ENCODE measurements around the gene APC2. TPM values are rescaled to one million over a fixed set of nuclear protein-coding genes. Genes with fewer than 3 reads are reported as not detected.

Gene APC2
- total and polyA plus RNA-seq, 8 donors, result 0.06 to 1.4 (median 0.68) TPM

DNA sequence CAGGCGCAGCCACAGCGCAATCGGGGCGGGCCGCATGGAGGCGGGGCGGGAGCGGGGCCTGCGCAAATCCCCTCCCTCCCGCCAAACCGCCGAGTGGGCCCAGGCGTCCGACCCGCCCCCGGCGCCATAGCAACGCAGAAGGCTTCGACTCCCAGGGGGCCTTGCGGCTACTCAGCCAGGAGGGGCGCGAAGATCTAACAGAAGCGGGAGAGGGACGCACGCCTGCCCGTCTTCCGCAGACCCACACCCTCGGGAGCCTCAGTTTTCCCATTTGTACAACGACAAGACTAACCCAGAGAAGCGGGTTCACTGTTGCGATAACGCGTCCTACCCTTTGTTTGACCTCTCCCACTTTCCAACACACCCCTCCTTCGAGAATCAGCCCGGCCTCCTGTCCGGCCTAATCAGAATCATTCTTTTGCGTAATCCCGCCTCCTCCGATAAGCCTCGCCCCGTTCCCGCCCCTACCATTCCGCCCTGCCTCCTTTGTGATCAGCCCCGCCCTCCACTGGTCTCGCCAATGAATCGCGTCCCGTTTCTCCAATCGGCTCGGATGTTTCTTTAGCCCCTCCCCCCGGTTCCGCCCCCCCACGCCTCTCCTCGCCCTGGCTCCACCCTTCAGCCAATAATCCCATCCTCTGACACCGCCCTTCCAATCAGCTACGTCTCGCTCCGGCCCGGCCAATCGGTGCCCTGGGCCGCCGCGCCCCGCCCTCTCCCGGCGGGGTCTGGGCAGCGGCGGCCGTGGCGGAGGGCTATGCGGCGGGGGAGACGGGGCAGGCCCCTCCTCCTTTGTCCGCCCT, 40.6 kb downstream of the APC2 start, which contains the start of gene PCSK4:
PCSK4 (minus strand) TSS at position 40 of the 803 bp plus-strand sequence; CDS start at position 36, 4 bp downstream.
- TF ChIP-seq, protein P1, sequence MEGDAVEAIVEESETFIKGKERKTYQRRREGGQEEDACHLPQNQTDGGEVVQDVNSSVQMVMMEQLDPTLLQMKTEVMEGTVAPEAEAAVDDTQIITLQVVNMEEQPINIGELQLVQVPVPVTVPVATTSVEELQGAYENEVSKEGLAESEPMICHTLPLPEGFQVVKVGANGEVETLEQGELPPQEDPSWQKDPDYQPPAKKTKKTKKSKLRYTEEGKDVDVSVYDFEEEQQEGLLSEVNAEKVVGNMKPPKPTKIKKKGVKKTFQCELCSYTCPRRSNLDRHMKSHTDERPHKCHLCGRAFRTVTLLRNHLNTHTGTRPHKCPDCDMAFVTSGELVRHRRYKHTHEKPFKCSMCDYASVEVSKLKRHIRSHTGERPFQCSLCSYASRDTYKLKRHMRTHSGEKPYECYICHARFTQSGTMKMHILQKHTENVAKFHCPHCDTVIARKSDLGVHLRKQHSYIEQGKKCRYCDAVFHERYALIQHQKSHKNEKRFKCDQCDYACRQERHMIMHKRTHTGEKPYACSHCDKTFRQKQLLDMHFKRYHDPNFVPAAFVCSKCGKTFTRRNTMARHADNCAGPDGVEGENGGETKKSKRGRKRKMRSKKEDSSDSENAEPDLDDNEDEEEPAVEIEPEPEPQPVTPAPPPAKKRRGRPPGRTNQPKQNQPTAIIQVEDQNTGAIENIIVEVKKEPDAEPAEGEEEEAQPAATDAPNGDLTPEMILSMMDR (IDR thresholded peaks at IDR 0.05), result peak in 1 of 2 donors; percentile 15
- Histone ChIP-seq H3K27ac (peak within 1 kb of the TSS; percentile 36 to 71), H3K4me3 (peak within 1 kb of the TSS; percentile 43 to 53), H3K4me1 (peaks cover 5 to 18% of the 10 kb centered on the region in 2 donors), H3K27me3 (peaks cover 0 to 41% of the 10 kb centered on the region in 2 donors), H3K36me3 (no peaks in the 10 kb centered on the region), H3K9me3 (no peaks in the 10 kb centered on the region)
- ATAC-seq (peak; percentile 91), DNase-seq (peak; percentile 96 to 99 (median 98))
- intact Hi-C loops (cut with DNase I), result no loop called here

DNA sequence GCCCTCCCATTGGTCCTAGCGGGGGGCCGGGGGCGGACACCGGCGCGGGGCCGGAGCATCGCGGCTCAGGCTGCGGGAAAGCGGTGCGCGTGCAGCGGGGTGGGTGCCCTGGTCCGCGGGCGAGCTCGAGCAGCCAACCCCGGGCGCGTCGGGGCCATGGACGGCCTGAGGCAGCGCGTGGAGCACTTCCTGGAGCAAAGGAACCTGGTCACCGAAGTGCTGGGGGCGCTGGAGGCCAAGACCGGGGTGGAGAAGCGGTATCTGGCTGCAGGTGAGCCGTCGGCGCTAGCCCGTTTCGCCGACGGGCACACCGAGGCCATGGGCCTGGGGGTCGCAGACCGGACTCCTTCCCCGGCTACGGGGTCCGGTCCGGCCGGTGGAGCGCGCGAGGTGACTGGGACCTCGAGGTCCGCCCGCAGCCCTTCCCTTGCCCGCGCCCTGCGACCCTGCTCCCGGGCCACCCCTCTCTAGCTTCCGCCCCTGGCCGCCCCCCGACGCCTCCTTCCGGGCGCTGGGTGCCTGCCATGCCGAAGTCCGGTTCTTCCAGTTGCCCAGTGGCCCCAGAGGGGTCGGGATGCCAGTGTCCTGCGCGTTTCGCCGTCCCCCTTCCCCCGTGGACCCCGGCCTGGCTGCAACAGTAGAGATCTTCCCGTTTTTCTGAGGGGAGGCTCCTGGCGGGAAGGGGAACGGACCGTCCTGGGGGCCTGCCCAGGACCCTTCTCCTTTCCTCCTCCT, 41.4 kb downstream of the APC2 start, which contains the start of gene REEP6:
REEP6 (plus strand) TSS at position 68 of the 735 bp plus-strand sequence; CDS start at position 157, 89 bp downstream.
- Histone ChIP-seq H3K4me3 (peak within 1 kb of the TSS; percentile 43 to 53), H3K9me3 (no peaks in the 10 kb centered on the region), H3K27me3 (peaks cover 0 to 49% of the 10 kb centered on the region in 2 donors), H3K27ac (peak within 1 kb of the TSS; percentile 36 to 71), H3K36me3 (no peaks in the 10 kb centered on the region), H3K4me1 (peaks cover 5 to 18% of the 10 kb centered on the region in 2 donors)
- TF ChIP-seq, protein P1 (IDR thresholded peaks at IDR 0.05), result peak in 1 of 2 donors; percentile 6
- ATAC-seq (no peak), DNase-seq (peak in 1 of 4 donors; percentile 80)
- intact Hi-C loops (cut with DNase I), result no loop called here

GRCh38 chr19:1491849-1492170, 41.9 kb downstream of the APC2 start:
- DNase-seq (no peak), ATAC-seq (no peak)
- TF ChIP-seq, protein P1 (IDR thresholded peaks at IDR 0.05), result no peak
- Histone ChIP-seq H3K27ac (no peak overlapping the region), H3K27me3 (peaks cover 0 to 54% of the 10 kb centered on the region in 2 donors), H3K4me1 (peaks cover 5 to 18% of the 10 kb centered on the region in 2 donors), H3K36me3 (no peaks in the 10 kb centered on the region), H3K4me3 (no peak overlapping the region), H3K9me3 (no peaks in the 10 kb centered on the region)
- intact Hi-C loops (cut with DNase I), result no loop called here

GRCh38 chr19:1492474-1493006, 42.6 kb downstream of the APC2 start:
- no peak overlapping the region for H3K4me3 ChIP-seq
- peaks cover 0 to 62% of the 10 kb centered on the region in 2 donors for H3K27me3 ChIP-seq
- H3K4me1 ChIP-seq, result peaks cover 5 to 18% of the 10 kb centered on the region in 2 donors
- TF ChIP-seq, protein P1 (IDR thresholded peaks at IDR 0.05), result no peak
- intact Hi-C loops (cut with DNase I), result no loop called here
- H3K27ac ChIP-seq, result no peak overlapping the region
- DNase-seq, result no peak
- H3K9me3 ChIP-seq, result no peaks in the 10 kb centered on the region
- no peak for ATAC-seq
- H3K36me3 ChIP-seq, result no peaks in the 10 kb centered on the region
